K562 (cell line): ENCODE measurements around the gene SKAP1. TPM values are rescaled to one million over a fixed set of nuclear protein-coding genes. Genes with fewer than 3 reads are reported as not detected.

ENCODE experiments used
- ATF6 ChIP-seq: sonication (generic); formaldehyde crosslinking; IDR thresholded peaks from 2 replicates; pipeline ENCODE4 v1.4.0; 2020; ENCODE audit warnings: mild to moderate bottlenecking, missing genetic modification reagents
- BCLAF1 ChIP-seq, 2 experiments: fragments of 450-650 bp in 1 of 2; IDR thresholded peaks; 2 replicates each; pipeline ENCODE4 v1.6.1; 2011 to 2017; ENCODE audit warnings: low read depth in 2 of 2, antibody characterized with exemption in 1 of 2, borderline replicate concordance in 1 of 2, low read length in 1 of 2, mild to moderate bottlenecking in 1 of 2, mixed read lengths in 1 of 2; ENCODE audit not compliant: control insufficient read depth in 1 of 2
- CEBPZ ChIP-seq: fragments of 150-350 bp; IDR thresholded peaks from 2 replicates; pipeline ENCODE4 v1.6.1; 2014; ENCODE audit warnings: low read depth, mild to moderate bottlenecking, low read length, borderline replicate concordance
- HDAC3 ChIP-seq: fragments of 450-650 bp; IDR thresholded peaks from 2 replicates; pipeline ENCODE4 v1.6.1; 2018; ENCODE audit warnings: borderline replicate concordance, mild to moderate bottlenecking, moderate library complexity; ENCODE audit not compliant: partially characterized antibody
- MTA1 ChIP-seq: fragments of 450-650 bp; IDR thresholded peaks from 2 replicates; pipeline ENCODE4 v1.6.1; 2017; ENCODE audit warnings: borderline replicate concordance
- PRPF4 ChIP-seq: fragments of 200-400 bp; formaldehyde crosslinking; IDR thresholded peaks from one replicate; pipeline ENCODE4 v1.6.1; 2017; ENCODE audit warnings: low read length, low read depth, mild to moderate bottlenecking; ENCODE audit not compliant: insufficient read depth, poor library complexity, severe bottlenecking
- SMARCB1 ChIP-seq: IDR thresholded peaks from 2 replicates; pipeline ENCODE4 v1.6.1; 2011; ENCODE audit warnings: improper control_type of control experiment, low read depth; ENCODE audit not compliant: insufficient read length
- SMC3 ChIP-seq: conservative IDR thresholded peaks from 2 replicates; pipeline ENCODE4 v1.6.1; 2011; ENCODE audit warnings: low read depth, low read length, improper control_type of control experiment; ENCODE audit not compliant: insufficient read depth
- polyA plus RNA-seq, 8 experiments: library from polyadenylated mRNA; depleted of rRNA in 4 of 8; stranded (reverse) in 5 of 8; unstranded in 3 of 8; fragments of >200 nt; fragmentation: Nextera tagmentation in 2 of 8; fragmentation: Illumina TruSeq in 1 of 8; extraction: Ambion mirVana in 2 of 8; extraction: Trizol in 1 of 8; gene quantifications; 2 replicates each; pipeline versions ENCODE4 v1.2.1 to v1.2.3, GENCODE V29; 2011 to 2014; ENCODE audit warnings: inconsistent platforms in 1 of 8, missing spikeins in 1 of 8
- total RNA-seq, 7 experiments: library from RNA; depleted of rRNA in 6 of 7; stranded (reverse); fragments of >200 nt in 6 of 7; fragmentation: Illumina TruSeq in 2 of 7; extraction: Trizol in 2 of 7; gene quantifications; 2 replicates each; pipeline versions ENCODE4 v1.2.1 to v1.2.3, GENCODE V29; 2011 to 2021; ENCODE audit warnings: low replicate concordance in 1 of 7

Gene SKAP1
- total and polyA plus RNA-seq, 9 of the 15 experiments (the other 6 are each of a cell fraction or from before 2014, with no cell fraction given): 0.06 to 0.80 (median 0.10) TPM; not detected in 4

- TF ChIP-seq ATF6 (CRISPR knock-in tag): no peak
- no peak for TF ChIP-seq SMARCB1
- TF ChIP-seq PRPF4: no peak
- no peak for TF ChIP-seq HDAC3
- TF ChIP-seq MTA1: no peak
- TF ChIP-seq SMC3: no peak
- no peak for TF ChIP-seq BCLAF1 (IDR thresholded peaks at IDR 0.05; ENCODE audit: borderline replicate concordance in 1 of 2, control insufficient read depth in 1 of 2, low read depth in 2 of 2, low read length in 1 of 2)
- no peak for TF ChIP-seq CEBPZ
Observed at GRCh38 chr17:48420823-48421222, 9.2 kb downstream of the SKAP1 start (continued).
